Loucy (cell line): ENCODE results near the gene MCCC2.

Experiments
- EZH2phosphoT487 ChIP-seq: fragments of 200-600 bp; IDR thresholded peaks from 2 replicates; pipeline ENCODE4 v1.6.1; 2018; ENCODE audit warnings: antibody characterized with exemption, mild to moderate bottlenecking, moderate library complexity, borderline replicate concordance
- TF ChIP-seq, protein P1 (sequence below): fragments of 200-600 bp; sonication (generic); conservative IDR thresholded peaks from 2 replicates; pipeline ENCODE4 v1.5.1; 2014; ENCODE audit warnings: mild to moderate bottlenecking, antibody characterized with exemption, low read length

DNA sequence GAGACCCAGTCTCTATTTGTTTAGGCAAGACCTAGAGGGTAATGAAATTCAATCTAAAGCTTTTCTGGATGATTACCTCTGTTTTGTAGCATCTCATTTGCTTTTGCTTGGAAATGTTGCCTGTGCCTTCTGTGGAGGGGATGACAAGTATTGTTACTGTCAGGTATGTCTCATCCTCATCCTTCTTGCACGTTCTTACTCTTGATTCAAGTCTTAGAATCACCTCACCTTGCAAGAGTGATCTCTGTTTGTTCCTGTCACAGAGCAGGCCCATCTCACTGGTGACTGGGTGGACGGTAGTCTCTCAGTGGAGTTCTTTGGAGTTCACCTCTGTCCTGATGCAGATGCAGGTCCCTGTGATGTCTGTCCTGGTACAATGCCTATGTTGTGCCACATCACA, 33.5 kb downstream of the MCCC2 start:
- TF ChIP-seq, protein P1, sequence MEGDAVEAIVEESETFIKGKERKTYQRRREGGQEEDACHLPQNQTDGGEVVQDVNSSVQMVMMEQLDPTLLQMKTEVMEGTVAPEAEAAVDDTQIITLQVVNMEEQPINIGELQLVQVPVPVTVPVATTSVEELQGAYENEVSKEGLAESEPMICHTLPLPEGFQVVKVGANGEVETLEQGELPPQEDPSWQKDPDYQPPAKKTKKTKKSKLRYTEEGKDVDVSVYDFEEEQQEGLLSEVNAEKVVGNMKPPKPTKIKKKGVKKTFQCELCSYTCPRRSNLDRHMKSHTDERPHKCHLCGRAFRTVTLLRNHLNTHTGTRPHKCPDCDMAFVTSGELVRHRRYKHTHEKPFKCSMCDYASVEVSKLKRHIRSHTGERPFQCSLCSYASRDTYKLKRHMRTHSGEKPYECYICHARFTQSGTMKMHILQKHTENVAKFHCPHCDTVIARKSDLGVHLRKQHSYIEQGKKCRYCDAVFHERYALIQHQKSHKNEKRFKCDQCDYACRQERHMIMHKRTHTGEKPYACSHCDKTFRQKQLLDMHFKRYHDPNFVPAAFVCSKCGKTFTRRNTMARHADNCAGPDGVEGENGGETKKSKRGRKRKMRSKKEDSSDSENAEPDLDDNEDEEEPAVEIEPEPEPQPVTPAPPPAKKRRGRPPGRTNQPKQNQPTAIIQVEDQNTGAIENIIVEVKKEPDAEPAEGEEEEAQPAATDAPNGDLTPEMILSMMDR, result no peak
- no peak for TF ChIP-seq EZH2phosphoT487
